ENCODE results near the gene RNF144B. TPM values are rescaled to one million over a fixed set of nuclear protein-coding genes. Genes with fewer than 3 reads are reported as not detected.

Gene RNF144B
- total RNA-seq, 1 donor from 2014 or later, result 10.2 TPM

DNA sequence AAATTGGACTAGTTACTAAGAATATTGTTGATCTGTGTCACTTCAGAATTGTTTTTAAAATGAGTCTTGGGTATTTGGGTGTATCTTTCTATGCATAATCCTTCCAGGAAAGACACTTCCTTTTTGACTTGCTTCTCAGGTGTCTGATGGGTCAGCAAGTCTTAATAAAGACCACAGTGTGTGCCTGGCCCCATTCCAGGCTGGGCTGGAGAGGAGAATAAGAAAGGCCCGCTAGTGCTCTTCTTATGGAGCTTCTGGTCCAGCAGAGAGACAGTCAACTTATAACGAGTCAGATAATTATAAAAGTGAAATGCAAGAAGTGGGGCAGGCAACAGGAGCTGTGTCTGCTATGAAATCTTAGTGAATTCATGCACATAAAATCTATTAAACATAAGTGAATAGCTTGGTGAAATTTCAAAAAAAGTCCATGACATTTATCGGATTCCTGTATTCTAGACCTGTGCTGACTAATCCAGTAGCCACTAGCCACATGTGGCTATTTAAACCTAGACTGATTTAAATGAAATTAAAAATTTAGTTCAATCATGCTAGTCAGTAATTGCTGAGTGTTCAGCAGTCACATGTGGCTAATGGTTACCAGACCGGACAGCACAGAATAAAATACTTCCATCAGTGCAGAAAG lies 42.6 kb downstream of the RNF144B start:
- Mint-ChIP-seq H3K4me3 (ENCODE audit: unreplicated experiment) (no peak overlapping the region), H3K4me1 (ENCODE audit: low read depth) (peaks cover 32% of the 10 kb centered on the region), H3K27ac (ENCODE audit: unreplicated experiment) (no peak overlapping the region), H3K27me3 (ENCODE audit: low read depth) (no peaks in the 10 kb centered on the region), H3K36me3 (ENCODE audit: low read depth) (peaks cover 1% of the 10 kb centered on the region), H3K9me3 (ENCODE audit: low read depth) (no peaks in the 10 kb centered on the region)
- TF ChIP-seq, protein P1, sequence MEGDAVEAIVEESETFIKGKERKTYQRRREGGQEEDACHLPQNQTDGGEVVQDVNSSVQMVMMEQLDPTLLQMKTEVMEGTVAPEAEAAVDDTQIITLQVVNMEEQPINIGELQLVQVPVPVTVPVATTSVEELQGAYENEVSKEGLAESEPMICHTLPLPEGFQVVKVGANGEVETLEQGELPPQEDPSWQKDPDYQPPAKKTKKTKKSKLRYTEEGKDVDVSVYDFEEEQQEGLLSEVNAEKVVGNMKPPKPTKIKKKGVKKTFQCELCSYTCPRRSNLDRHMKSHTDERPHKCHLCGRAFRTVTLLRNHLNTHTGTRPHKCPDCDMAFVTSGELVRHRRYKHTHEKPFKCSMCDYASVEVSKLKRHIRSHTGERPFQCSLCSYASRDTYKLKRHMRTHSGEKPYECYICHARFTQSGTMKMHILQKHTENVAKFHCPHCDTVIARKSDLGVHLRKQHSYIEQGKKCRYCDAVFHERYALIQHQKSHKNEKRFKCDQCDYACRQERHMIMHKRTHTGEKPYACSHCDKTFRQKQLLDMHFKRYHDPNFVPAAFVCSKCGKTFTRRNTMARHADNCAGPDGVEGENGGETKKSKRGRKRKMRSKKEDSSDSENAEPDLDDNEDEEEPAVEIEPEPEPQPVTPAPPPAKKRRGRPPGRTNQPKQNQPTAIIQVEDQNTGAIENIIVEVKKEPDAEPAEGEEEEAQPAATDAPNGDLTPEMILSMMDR (IDR thresholded peaks at IDR 0.05), result no peak
- DNase-seq (ENCODE audit: low spot score), result no peak

DNA sequence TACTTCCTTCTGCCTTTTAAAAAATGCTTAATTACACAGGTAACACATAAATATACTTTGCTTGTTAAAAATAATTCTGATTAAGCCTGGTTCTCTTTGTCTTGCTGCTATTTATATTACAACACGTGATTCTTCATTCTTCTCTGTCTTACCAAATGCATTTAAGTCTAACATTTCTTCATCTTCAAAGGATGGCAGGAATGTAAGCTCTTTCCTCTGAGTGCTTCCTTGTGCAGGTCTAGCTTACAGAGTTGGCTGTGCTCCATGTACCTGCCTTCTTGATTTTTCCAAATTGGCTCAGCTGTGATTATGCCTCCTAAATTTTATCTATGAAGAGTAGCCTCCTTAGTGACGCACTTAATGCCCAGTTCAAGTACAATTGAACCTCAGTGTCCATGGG lies 44.4 kb downstream of the RNF144B start:
- no peak overlapping the region for H3K27ac Mint-ChIP-seq (ENCODE audit: unreplicated experiment)
- DNase-seq (ENCODE audit: low spot score), result no peak
- H3K27me3 Mint-ChIP-seq (ENCODE audit: low read depth), result no peaks in the 10 kb centered on the region
- peaks cover 36% of the 10 kb centered on the region for H3K4me1 Mint-ChIP-seq (ENCODE audit: low read depth)
- TF ChIP-seq, protein P1 (IDR thresholded peaks at IDR 0.05), result no peak
- H3K4me3 Mint-ChIP-seq (ENCODE audit: unreplicated experiment), result no peak overlapping the region
- H3K9me3 Mint-ChIP-seq (ENCODE audit: low read depth), result no peaks in the 10 kb centered on the region
- peaks cover 1% of the 10 kb centered on the region for H3K36me3 Mint-ChIP-seq (ENCODE audit: low read depth)

DNA sequence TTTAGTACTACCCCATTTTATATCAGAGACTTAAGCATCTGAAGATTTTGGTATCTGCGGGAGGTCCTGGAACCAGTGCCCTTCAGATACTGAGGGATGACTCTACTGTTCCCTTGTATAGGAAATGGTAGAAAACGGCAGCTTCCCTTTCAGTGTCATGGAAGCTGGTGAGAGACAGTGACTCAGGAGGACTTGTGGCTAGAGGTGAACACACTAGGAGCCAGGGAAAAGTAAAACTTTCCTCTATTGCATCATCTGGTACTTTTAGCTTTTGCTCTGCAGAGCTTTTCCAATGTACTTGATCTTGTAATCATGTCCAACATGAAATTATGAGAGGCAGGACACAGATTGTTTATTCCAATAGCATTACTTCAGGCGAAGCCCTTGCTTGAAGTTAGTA lies 45.0 kb downstream of the RNF144B start:
- no peak overlapping the region for H3K27ac Mint-ChIP-seq (ENCODE audit: unreplicated experiment)
- no peaks in the 10 kb centered on the region for H3K27me3 Mint-ChIP-seq (ENCODE audit: low read depth)

DNA sequence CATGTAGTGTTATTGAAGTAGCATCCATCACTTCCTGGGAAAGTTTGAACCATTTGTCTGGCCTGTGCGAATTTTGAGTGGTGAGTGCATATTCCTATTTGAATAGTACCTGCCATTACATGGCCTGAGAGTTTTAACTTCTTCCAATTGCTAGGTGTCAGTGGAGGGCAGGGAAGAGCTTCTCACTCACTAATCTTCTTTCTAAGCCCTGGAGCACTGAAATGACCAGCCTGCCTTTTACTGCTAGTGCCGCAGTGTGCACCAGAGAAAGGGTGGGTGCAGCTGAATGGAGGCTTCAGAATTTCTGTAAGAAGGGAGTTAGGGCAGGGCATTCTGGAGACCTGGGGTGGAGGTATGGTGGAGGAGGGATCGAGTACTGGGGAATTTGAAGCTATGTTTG lies 45.5 kb downstream of the RNF144B start:
- Mint-ChIP-seq H3K9me3 (ENCODE audit: low read depth) (no peaks in the 10 kb centered on the region), H3K4me1 (ENCODE audit: low read depth) (peaks cover 36% of the 10 kb centered on the region), H3K27me3 (ENCODE audit: low read depth) (no peaks in the 10 kb centered on the region), H3K27ac (ENCODE audit: unreplicated experiment) (peak overlapping the region; percentile 28), H3K36me3 (ENCODE audit: low read depth) (peaks cover 1% of the 10 kb centered on the region), H3K4me3 (ENCODE audit: unreplicated experiment) (no peak overlapping the region)
- TF ChIP-seq, protein P1 (IDR thresholded peaks at IDR 0.05), result no peak
- DNase-seq (ENCODE audit: low spot score), result no peak

More for the DNA sequence above, 45.0 kb downstream of the RNF144B start:
- no peaks in the 10 kb centered on the region for H3K9me3 Mint-ChIP-seq (ENCODE audit: low read depth)
- DNase-seq (ENCODE audit: low spot score), result no peak
- H3K4me1 Mint-ChIP-seq (ENCODE audit: low read depth), result peaks cover 36% of the 10 kb centered on the region
- H3K36me3 Mint-ChIP-seq (ENCODE audit: low read depth), result peaks cover 1% of the 10 kb centered on the region
- H3K4me3 Mint-ChIP-seq (ENCODE audit: unreplicated experiment), result no peak overlapping the region
- TF ChIP-seq, protein P1 (IDR thresholded peaks at IDR 0.05), result no peak

DNA sequence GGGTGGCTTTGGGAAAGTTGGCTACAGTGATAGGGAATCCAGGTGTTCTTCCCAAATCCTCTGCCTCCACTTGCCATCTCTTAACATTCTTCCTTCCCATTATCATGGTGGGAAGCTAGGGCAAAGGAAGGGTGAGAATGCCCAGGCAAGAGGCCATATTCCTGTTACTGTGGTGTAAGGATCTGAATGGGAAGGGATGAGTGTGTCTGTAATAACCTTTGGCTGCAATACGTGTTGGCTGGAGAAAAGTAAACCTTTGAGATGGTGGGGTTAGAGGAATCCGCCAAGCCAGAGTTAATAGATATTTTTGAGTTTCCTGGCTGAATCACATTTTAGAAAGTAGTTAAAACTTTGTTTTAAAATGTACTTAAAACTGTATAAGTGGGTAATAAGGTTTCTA lies 45.9 kb downstream of the RNF144B start:
- no peak overlapping the region for H3K4me3 Mint-ChIP-seq (ENCODE audit: unreplicated experiment)
- H3K27me3 Mint-ChIP-seq (ENCODE audit: low read depth), result no peaks in the 10 kb centered on the region
- no peak for DNase-seq (ENCODE audit: low spot score)
- TF ChIP-seq, protein P1 (IDR thresholded peaks at IDR 0.05), result no peak
- peaks cover 1% of the 10 kb centered on the region for H3K36me3 Mint-ChIP-seq (ENCODE audit: low read depth)
- H3K27ac Mint-ChIP-seq (ENCODE audit: unreplicated experiment), result no peak overlapping the region
- H3K4me1 Mint-ChIP-seq (ENCODE audit: low read depth), result peaks cover 36% of the 10 kb centered on the region
- H3K9me3 Mint-ChIP-seq (ENCODE audit: low read depth), result no peaks in the 10 kb centered on the region

All from chondrocyte (in vitro differentiated cells).